H9 (cell line): ENCODE data around the gene C16orf78. TPM values are rescaled to one million over a fixed set of nuclear protein-coding genes. Genes with fewer than 3 reads are reported as not detected.

Experiments used
- DNase-seq: peaks from one replicate; pipeline ENCODE4 v3.0.0-alpha.2; 2017
- H2AFZ ChIP-seq: one replicate; pipeline ENCODE4 v1.6.1; 2013; ENCODE audit warnings: mild to moderate bottlenecking, low read length, control low read depth, moderate library complexity
- H2AK5ac ChIP-seq: 2 replicates; pipeline ENCODE4 v1.6.1; 2013; ENCODE audit warnings: low read length, control low read depth, mixed read lengths; ENCODE audit not compliant: insufficient read length
- H2BK120ac ChIP-seq: one replicate; pipeline ENCODE4 v1.6.1; 2013; ENCODE audit warnings: low read depth, mild to moderate bottlenecking, low read length, control low read depth, inconsistent platforms; ENCODE audit not compliant: poor library complexity, severe bottlenecking
- H2BK12ac ChIP-seq: 2 replicates; pipeline ENCODE4 v1.6.1; 2013; ENCODE audit warnings: low read length, control low read depth, mixed read lengths, low read depth; ENCODE audit not compliant: insufficient read length
- H2BK15ac ChIP-seq: 2 replicates; pipeline ENCODE4 v1.6.1; 2013; ENCODE audit warnings: low read depth, low read length, control low read depth
- H2BK20ac ChIP-seq: one replicate; pipeline ENCODE4 v1.6.1; 2013; ENCODE audit warnings: low read depth, mild to moderate bottlenecking, low read length, control low read depth, inconsistent platforms; ENCODE audit not compliant: poor library complexity, severe bottlenecking
- H2BK5ac ChIP-seq: 2 replicates; pipeline ENCODE4 v1.6.1; 2013; ENCODE audit warnings: low read length, control low read depth, mixed read lengths; ENCODE audit not compliant: insufficient read length
- H3K14ac ChIP-seq: 2 replicates; pipeline ENCODE4 v1.6.1; 2013; ENCODE audit warnings: low read length, control low read depth; ENCODE audit not compliant: insufficient read depth
- H3K18ac ChIP-seq: 2 replicates; pipeline ENCODE4 v1.6.1; 2013; ENCODE audit warnings: low read depth, mild to moderate bottlenecking, mixed read lengths, low read length, control low read depth; ENCODE audit not compliant: insufficient read length
- H3K23ac ChIP-seq: 2 replicates; pipeline ENCODE4 v1.6.1; 2013; ENCODE audit warnings: low read length, control low read depth, mixed read lengths, low read depth; ENCODE audit not compliant: insufficient read length
- H3K23me2 ChIP-seq: 2 replicates; pipeline ENCODE4 v1.6.1; 2013; ENCODE audit warnings: low read depth, mild to moderate bottlenecking, mixed read lengths, low read length, control low read depth; ENCODE audit not compliant: insufficient read length, poor library complexity, severe bottlenecking
- H3K27ac ChIP-seq: 2 replicates; pipeline ENCODE4 v1.5.1; 2013; ENCODE audit warnings: low read length, control low read depth, mixed read lengths, low read depth; ENCODE audit not compliant: insufficient read length
- H3K27me3 ChIP-seq: 2 replicates; pipeline ENCODE4 v1.6.1; 2013; ENCODE audit warnings: low read length, control low read depth, inconsistent platforms; ENCODE audit not compliant: insufficient read depth
- H3K4ac ChIP-seq: 2 replicates; pipeline ENCODE4 v1.6.1; 2013; ENCODE audit warnings: low read depth, mild to moderate bottlenecking, control low read depth, inconsistent platforms, low read length, moderate library complexity
- H3K4me1 ChIP-seq: 2 replicates; pipeline ENCODE4 v1.6.1; 2013; ENCODE audit warnings: low read length, control low read depth, inconsistent platforms; ENCODE audit not compliant: insufficient read depth
- H3K4me2 ChIP-seq: 2 replicates; pipeline ENCODE4 v1.6.1; 2013; ENCODE audit warnings: low read length, control low read depth, mixed read lengths; ENCODE audit not compliant: insufficient read length, insufficient read depth
- H3K56ac ChIP-seq: 2 replicates; pipeline ENCODE4 v1.6.1; 2013; ENCODE audit warnings: low read depth, mild to moderate bottlenecking, mixed read lengths, low read length, control low read depth; ENCODE audit not compliant: insufficient read length
- H3K79me1 ChIP-seq: 2 replicates; pipeline ENCODE4 v1.6.1; 2013; ENCODE audit warnings: low read depth, mild to moderate bottlenecking, moderate library complexity, low read length, control low read depth, inconsistent platforms; ENCODE audit not compliant: insufficient read depth, poor library complexity, severe bottlenecking
- H3K79me2 ChIP-seq: 2 replicates; pipeline ENCODE4 v1.6.1; 2013; ENCODE audit warnings: low read length, control low read depth, inconsistent platforms; ENCODE audit not compliant: insufficient read depth
- H3K9ac ChIP-seq: 2 replicates; pipeline ENCODE4 v1.6.1; 2013; ENCODE audit warnings: low read length, control low read depth, mixed read lengths; ENCODE audit not compliant: insufficient read length; ENCODE audit errors: extremely low read depth
- H3K9me3 ChIP-seq: one replicate; pipeline ENCODE4 v1.6.1; 2013; ENCODE audit warnings: low read depth, low read length, inconsistent platforms; ENCODE audit not compliant: control insufficient read depth
- H3T11ph ChIP-seq: one replicate; pipeline ENCODE4 v1.6.1; 2013; ENCODE audit warnings: mild to moderate bottlenecking, low read length, control low read depth, inconsistent platforms
- H4K20me1 ChIP-seq: one replicate; pipeline ENCODE4 v1.6.1; 2013; ENCODE audit not compliant: control insufficient read depth, insufficient read length, insufficient read depth
- H4K5ac ChIP-seq: 2 replicates; pipeline ENCODE4 v1.6.1; 2013; ENCODE audit warnings: low read depth, mild to moderate bottlenecking, mixed read lengths, low read length, control low read depth; ENCODE audit not compliant: insufficient read length
- H4K8ac ChIP-seq: replicated peaks from 2 replicates; pipeline ENCODE4 v1.6.1; 2013; ENCODE audit warnings: low read length, control low read depth, mixed read lengths, low read depth; ENCODE audit not compliant: insufficient read length
- H4K91ac ChIP-seq: 2 replicates; pipeline ENCODE4 v1.6.1; 2013; ENCODE audit warnings: low read depth, mild to moderate bottlenecking, moderate library complexity, mixed read lengths, low read length, control low read depth; ENCODE audit not compliant: insufficient read length
- H3K27ac Mint-ChIP-seq, 3 experiments: 2 replicates in 2 of 3; 3 replicates in 1 of 3; pipeline ENCODE4 v1.8.0; 2020 to 2021; ENCODE audit warnings: mixed read lengths in 3 of 3, mild to moderate bottlenecking in 1 of 3, moderate library complexity in 1 of 3
- H3K27me3 Mint-ChIP-seq: 2 replicates; pipeline ENCODE4 v1.8.0; 2021; ENCODE audit warnings: low read depth, mild to moderate bottlenecking, moderate library complexity, mixed read lengths
- H3K36me3 Mint-ChIP-seq, 3 experiments: 2 replicates in 2 of 3; 3 replicates in 1 of 3; pipeline ENCODE4 v1.8.0; 2020 to 2021; ENCODE audit warnings: low read depth in 3 of 3, mixed read lengths in 3 of 3; ENCODE audit not compliant: insufficient read depth in 1 of 3
- H3K4me1 Mint-ChIP-seq, 2 experiments: 2 replicates each; pipeline ENCODE4 v1.8.0; 2020; ENCODE audit warnings: mixed read lengths in 2 of 2
- H3K4me3 Mint-ChIP-seq, 2 experiments: 2 replicates in 1 of 2; 3 replicates in 1 of 2; pipeline ENCODE4 v1.8.0; 2020 to 2021; ENCODE audit warnings: mild to moderate bottlenecking in 2 of 2, mixed read lengths in 2 of 2, moderate library complexity in 1 of 2
- H3K9me3 Mint-ChIP-seq, 2 experiments: 2 replicates in 1 of 2; 3 replicates in 1 of 2; pipeline ENCODE4 v1.8.0; 2020; ENCODE audit warnings: mild to moderate bottlenecking in 2 of 2, mixed read lengths in 2 of 2, moderate library complexity in 1 of 2
- WGBS: extraction: QIAGEN DNeasy Blood & Tissue Kit; methylation state at CpG from one replicate; pipeline ENCODE4 v1.1.7; 2013; ENCODE audit warnings: missing lambda C conversion rate, low lambda C conversion rate, mixed read lengths; ENCODE audit not compliant: insufficient read length; ENCODE audit errors: extremely low coverage; 5-methylcytosine and 5-hydroxymethylcytosine counted together
- total RNA-seq: library from RNA; stranded (reverse); gene quantifications from 2 replicates; pipeline ENCODE4 v1.2.1, GENCODE V29; 2021
- TF ChIP-seq, protein P1 (sequence below): fragments of 200-600 bp; sonication (generic); conservative IDR thresholded peaks from 3 replicates; pipeline ENCODE4 v1.8.0; 2021; ENCODE audit warnings: antibody characterized with exemption, mild to moderate bottlenecking

C16orf78 gene
- total RNA-seq, 1 experiment from 2014 or later = not detected

DNA sequence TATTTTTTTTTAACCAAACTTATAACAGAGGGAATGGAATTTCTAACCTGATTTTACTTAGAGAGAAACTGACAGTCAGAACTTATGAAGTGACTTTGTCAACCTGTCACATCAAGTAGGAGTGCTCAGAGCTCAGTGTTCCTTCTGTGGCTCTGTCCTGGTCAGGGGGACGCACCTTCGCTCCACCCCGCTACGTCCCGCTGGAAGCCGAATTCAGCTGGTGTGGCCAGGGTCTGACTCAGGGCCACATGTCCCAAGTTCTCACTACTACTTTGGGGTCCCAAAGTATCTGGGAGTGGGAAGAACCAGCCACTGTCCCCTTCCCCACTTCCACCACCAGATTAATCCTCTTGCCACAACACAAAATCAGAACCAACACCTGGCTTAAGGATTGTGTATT lies 51.4 kb downstream of the C16orf78 start:
- Mint-ChIP-seq H3K27me3 (peaks cover 42% of the 10 kb centered on the region), H3K36me3 (peaks cover 0 to 5% (median 0%) of the 10 kb centered on the region in 3 experiments; a peak in 3 of 7 replicates), H3K4me1 (peaks cover under 1 to 3% of the 10 kb centered on the region in 2 experiments; a peak in 2 of 4 replicates), H3K27ac (no peak overlapping the region), H3K4me3 (no peak overlapping the region), H3K9me3 (peaks cover 6 to 11% of the 10 kb centered on the region in 2 experiments; a peak in 4 of 5 replicates)
- H3K9ac ChIP-seq = no peak overlapping the region
- no peak overlapping the region for H3K27ac ChIP-seq
- DNase-seq = no peak
- no peak overlapping the region for H3K4me2 ChIP-seq
- no peaks in the 10 kb centered on the region for H3K79me2 ChIP-seq
- no peak overlapping the region for H2BK12ac ChIP-seq
- no peaks in the 10 kb centered on the region for H3K4me1 ChIP-seq
- TF ChIP-seq, protein P1, sequence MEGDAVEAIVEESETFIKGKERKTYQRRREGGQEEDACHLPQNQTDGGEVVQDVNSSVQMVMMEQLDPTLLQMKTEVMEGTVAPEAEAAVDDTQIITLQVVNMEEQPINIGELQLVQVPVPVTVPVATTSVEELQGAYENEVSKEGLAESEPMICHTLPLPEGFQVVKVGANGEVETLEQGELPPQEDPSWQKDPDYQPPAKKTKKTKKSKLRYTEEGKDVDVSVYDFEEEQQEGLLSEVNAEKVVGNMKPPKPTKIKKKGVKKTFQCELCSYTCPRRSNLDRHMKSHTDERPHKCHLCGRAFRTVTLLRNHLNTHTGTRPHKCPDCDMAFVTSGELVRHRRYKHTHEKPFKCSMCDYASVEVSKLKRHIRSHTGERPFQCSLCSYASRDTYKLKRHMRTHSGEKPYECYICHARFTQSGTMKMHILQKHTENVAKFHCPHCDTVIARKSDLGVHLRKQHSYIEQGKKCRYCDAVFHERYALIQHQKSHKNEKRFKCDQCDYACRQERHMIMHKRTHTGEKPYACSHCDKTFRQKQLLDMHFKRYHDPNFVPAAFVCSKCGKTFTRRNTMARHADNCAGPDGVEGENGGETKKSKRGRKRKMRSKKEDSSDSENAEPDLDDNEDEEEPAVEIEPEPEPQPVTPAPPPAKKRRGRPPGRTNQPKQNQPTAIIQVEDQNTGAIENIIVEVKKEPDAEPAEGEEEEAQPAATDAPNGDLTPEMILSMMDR = no peak
- no peak overlapping the region for H2BK20ac ChIP-seq
- no peak overlapping the region for H3K56ac ChIP-seq
- no peak overlapping the region for H2AK5ac ChIP-seq
- no peak overlapping the region for H2AFZ ChIP-seq
- no peaks in the 10 kb centered on the region for H3K23me2 ChIP-seq
- no peaks in the 10 kb centered on the region for H3K79me1 ChIP-seq
- H4K91ac ChIP-seq = no peak overlapping the region
- no peaks in the 10 kb centered on the region for H3K27me3 ChIP-seq
- no peak overlapping the region for H2BK15ac ChIP-seq
- H3K9me3 ChIP-seq = no peaks in the 10 kb centered on the region
- no peak overlapping the region for H3K14ac ChIP-seq
- no peak overlapping the region for H2BK5ac ChIP-seq
- H3K23ac ChIP-seq = no peak overlapping the region
- no peak overlapping the region for H2BK120ac ChIP-seq
- H3T11ph ChIP-seq = no peak overlapping the region
- H4K5ac ChIP-seq = no peak overlapping the region
- WGBS = no CpG with 5 or more reads among the region's 6 CpGs
- H4K20me1 ChIP-seq = no peaks in the 10 kb centered on the region
- no peak overlapping the region for H3K4ac ChIP-seq
- H4K8ac ChIP-seq = no peak overlapping the region
- H3K18ac ChIP-seq = no peak overlapping the region
